ENCODE results near the gene SUSD3. TPM values are rescaled to one million over a fixed set of nuclear protein-coding genes. Genes with fewer than 3 reads are reported as not detected.
"Not testable (repeated sequence)": the region's sequence is repeated elsewhere in the genome, so short reads cannot be mapped to it uniquely, and the experiment has no call there.

SUSD3 gene
- total RNA-seq, 1 experiment from 2014 or later = not detected

GRCh38 chr9:93100276-93100636 lies 41.8 kb downstream of the SUSD3 start:
- ChIA-PET CTCF (no interaction called here), POLR2A (ENCODE audit: low non-redundant PET) (no interaction called here)
- DNase-seq (ENCODE audit: low spot score) = no peak
- intact Hi-C loops (cut with micrococcal nuclease; ENCODE audit: unreplicated experiment) = no loop called here
- Histone ChIP-seq H3K27ac (ENCODE audit: low read depth, low read length, poor library complexity, severe bottlenecking) (no peak overlapping the region), H3K9me3 (ENCODE audit: low read depth, low read length, poor library complexity, severe bottlenecking) (no peaks in the 10 kb centered on the region), H3K4me1 (ENCODE audit: insufficient read depth, low read length, poor library complexity, severe bottlenecking) (peaks cover 8% of the 10 kb centered on the region), H3K4me3 (ENCODE audit: low read depth, low read length, poor library complexity, severe bottlenecking) (no peak overlapping the region), H3K36me3 (ENCODE audit: insufficient read depth, low read length, poor library complexity, severe bottlenecking) (no peaks in the 10 kb centered on the region), H3K27me3 (replicated peaks; ENCODE audit: insufficient read depth, low read depth, low read length, poor library complexity) (no peaks in the 10 kb centered on the region)
- BruUV-seq (replicated peaks) = no TSS peak
- TF ChIP-seq CTCF (conservative IDR thresholded peaks at IDR 0.05; ENCODE audit: low read depth, low read length) = no peak
- no peak for TF ChIP-seq EZH2 (IDR thresholded peaks at IDR 0.05; ENCODE audit: borderline replicate concordance, low read depth, low read length, poor library complexity, severe bottlenecking)

GRCh38 chr9:93101086-93101485 lies 42.6 kb downstream of the SUSD3 start:
- H3K27me3 ChIP-seq (replicated peaks; ENCODE audit: insufficient read depth, low read depth, low read length, poor library complexity); POLR2A ChIA-PET (ENCODE audit: low non-redundant PET): not testable (repeated sequence)

GRCh38 chr9:93105620-93106019 lies 47.1 kb downstream of the SUSD3 start:
- intact Hi-C loops (cut with micrococcal nuclease; ENCODE audit: unreplicated experiment) = no loop called here
- TF ChIP-seq EZH2 (IDR thresholded peaks at IDR 0.05; ENCODE audit: borderline replicate concordance, low read depth, low read length, poor library complexity, severe bottlenecking) (no peak), CTCF (conservative IDR thresholded peaks at IDR 0.05; ENCODE audit: low read depth, low read length) (no peak)
- Histone ChIP-seq H3K4me1 (ENCODE audit: insufficient read depth, low read length, poor library complexity, severe bottlenecking) (no peaks in the 10 kb centered on the region), H3K27me3 (replicated peaks; ENCODE audit: insufficient read depth, low read depth, low read length, poor library complexity) (no peaks in the 10 kb centered on the region), H3K4me3 (ENCODE audit: low read depth, low read length, poor library complexity, severe bottlenecking) (no peak overlapping the region), H3K9me3 (ENCODE audit: low read depth, low read length, poor library complexity, severe bottlenecking) (no peaks in the 10 kb centered on the region), H3K27ac (ENCODE audit: low read depth, low read length, poor library complexity, severe bottlenecking) (no peak overlapping the region), H3K36me3 (ENCODE audit: insufficient read depth, low read length, poor library complexity, severe bottlenecking) (no peaks in the 10 kb centered on the region)
- no TSS peak for BruUV-seq (replicated peaks)
- ChIA-PET CTCF (no interaction called here), POLR2A (ENCODE audit: low non-redundant PET) (no interaction called here)
- DNase-seq (ENCODE audit: low spot score) = no peak

More at GRCh38 chr9:93101086-93101485, 42.6 kb downstream of the SUSD3 start:
- intact Hi-C loops (cut with micrococcal nuclease; ENCODE audit: unreplicated experiment); H3K27ac ChIP-seq (ENCODE audit: low read depth, low read length, poor library complexity, severe bottlenecking); H3K4me3 ChIP-seq (ENCODE audit: low read depth, low read length, poor library complexity, severe bottlenecking); CTCF ChIA-PET; H3K4me1 ChIP-seq (ENCODE audit: insufficient read depth, low read length, poor library complexity, severe bottlenecking); DNase-seq (ENCODE audit: low spot score); H3K36me3 ChIP-seq (ENCODE audit: insufficient read depth, low read length, poor library complexity, severe bottlenecking); BruUV-seq (replicated peaks); H3K9me3 ChIP-seq (ENCODE audit: low read depth, low read length, poor library complexity, severe bottlenecking): not testable (repeated sequence)

GRCh38 chr9:93107151-93107824 lies 48.8 kb downstream of the SUSD3 start:
- no peak overlapping the region for H3K27ac ChIP-seq (ENCODE audit: low read depth, low read length, poor library complexity, severe bottlenecking)
- POLR2A ChIA-PET (ENCODE audit: low non-redundant PET) = no interaction called here
- DNase-seq (ENCODE audit: low spot score) = no peak
- H3K27me3 ChIP-seq (replicated peaks; ENCODE audit: insufficient read depth, low read depth, low read length, poor library complexity) = no peaks in the 10 kb centered on the region
- no peak for TF ChIP-seq EZH2 (IDR thresholded peaks at IDR 0.05; ENCODE audit: borderline replicate concordance, low read depth, low read length, poor library complexity, severe bottlenecking)
- TF ChIP-seq CTCF (conservative IDR thresholded peaks at IDR 0.05; ENCODE audit: low read depth, low read length) = no peak
- CTCF ChIA-PET = no interaction called here
- BruUV-seq (replicated peaks) = no TSS peak
- H3K9me3 ChIP-seq (ENCODE audit: low read depth, low read length, poor library complexity, severe bottlenecking) = no peaks in the 10 kb centered on the region
- intact Hi-C loops (cut with micrococcal nuclease; ENCODE audit: unreplicated experiment) = no loop called here
- H3K36me3 ChIP-seq (ENCODE audit: insufficient read depth, low read length, poor library complexity, severe bottlenecking) = no peaks in the 10 kb centered on the region
- no peak overlapping the region for H3K4me3 ChIP-seq (ENCODE audit: low read depth, low read length, poor library complexity, severe bottlenecking)
- no peaks in the 10 kb centered on the region for H3K4me1 ChIP-seq (ENCODE audit: insufficient read depth, low read length, poor library complexity, severe bottlenecking)

Measured in A673 (cell line).